Activated CD4-positive, alpha-beta T cell treated with anti-CD3 and anti-CD28 coated beads, Interleukin-2, Interleukin-6, amounts not matched to agents 100 ng/mL and 50 ng/mL, durations not matched to agents 16 hours and 8 hours (primary cell): ENCODE results near the gene B4GALNT3.
"Not testable (repeated sequence)": the region's sequence is repeated elsewhere in the genome, so short reads cannot be mapped to it uniquely, and the experiment has no call there.

Source experiments
- DNase-seq: peaks from one replicate; pipeline ENCODE4 v3.0.0-alpha.2; 2020

The B4GALNT3 gene

DNA sequence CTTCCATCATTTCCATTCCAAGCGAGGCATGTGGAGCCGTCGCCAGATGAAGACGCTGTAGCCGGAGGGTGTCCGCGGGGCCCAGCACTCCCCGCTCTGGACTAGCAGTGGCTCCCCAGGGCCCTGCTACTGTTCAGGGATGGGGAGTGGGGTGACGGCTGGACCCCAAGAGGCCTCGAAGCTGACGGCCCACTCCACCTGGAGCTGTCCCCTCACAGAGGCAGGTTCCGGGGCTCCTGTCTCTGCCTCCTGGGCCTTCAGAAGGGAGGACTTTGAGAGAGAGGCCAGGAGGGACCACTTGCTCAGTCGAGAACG is 101.6 kb downstream of the B4GALNT3 start:
- no peak for DNase-seq

DNA sequence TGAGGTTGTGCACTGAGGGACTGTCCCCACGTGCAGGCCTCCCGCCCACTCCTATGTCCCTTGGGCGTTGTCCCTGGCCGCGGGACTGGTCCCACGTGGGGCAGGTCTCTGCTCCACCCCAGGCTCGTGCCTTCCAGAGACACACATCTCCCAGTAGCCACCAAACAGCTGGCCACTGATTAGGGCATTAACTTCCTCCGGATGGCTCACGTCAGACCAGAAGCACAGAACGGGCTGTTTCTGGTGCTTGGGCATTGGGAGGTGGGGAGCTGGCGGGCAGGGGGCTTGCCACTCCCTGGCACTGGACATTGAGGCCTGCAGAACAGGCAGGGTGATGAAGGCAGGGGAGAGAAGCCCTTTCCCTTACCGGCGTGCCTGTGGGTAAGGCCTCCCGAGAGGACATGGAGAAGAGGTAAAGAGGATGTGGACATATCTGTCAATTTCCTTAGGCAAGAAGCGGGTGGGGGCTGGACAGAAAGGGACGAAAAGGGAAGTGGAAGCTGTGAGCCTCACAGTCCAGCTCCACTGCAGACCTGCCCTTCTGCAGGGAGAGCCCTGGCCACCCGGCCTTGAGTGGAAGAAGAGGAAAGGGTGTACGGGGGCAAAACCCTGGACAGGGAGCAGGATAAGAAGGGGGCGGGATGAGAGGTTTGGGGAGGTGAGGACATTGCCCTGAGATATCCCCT is 102.3 kb downstream of the B4GALNT3 start:
- no peak for DNase-seq

DNA sequence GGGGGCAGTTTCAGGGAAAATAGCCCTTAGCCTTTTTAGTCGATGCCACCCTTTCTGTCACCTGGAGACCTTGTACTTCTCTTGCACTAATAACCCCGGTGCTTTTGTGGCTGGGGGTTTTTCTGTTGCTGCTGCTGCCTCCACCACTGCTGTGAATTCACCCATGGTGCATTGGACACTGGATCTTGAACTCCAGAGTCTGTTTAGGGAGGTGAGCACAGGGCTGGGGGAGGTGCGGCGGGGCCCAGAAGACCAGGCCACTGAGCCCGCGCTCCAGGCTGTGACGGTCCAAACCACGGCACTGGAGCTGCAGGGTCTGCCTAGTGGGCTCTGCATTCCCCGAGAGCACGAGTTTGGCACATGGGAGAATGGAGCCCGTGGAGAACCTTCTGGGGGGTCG is 102.9 kb downstream of the B4GALNT3 start:
- no peak for DNase-seq

DNA sequence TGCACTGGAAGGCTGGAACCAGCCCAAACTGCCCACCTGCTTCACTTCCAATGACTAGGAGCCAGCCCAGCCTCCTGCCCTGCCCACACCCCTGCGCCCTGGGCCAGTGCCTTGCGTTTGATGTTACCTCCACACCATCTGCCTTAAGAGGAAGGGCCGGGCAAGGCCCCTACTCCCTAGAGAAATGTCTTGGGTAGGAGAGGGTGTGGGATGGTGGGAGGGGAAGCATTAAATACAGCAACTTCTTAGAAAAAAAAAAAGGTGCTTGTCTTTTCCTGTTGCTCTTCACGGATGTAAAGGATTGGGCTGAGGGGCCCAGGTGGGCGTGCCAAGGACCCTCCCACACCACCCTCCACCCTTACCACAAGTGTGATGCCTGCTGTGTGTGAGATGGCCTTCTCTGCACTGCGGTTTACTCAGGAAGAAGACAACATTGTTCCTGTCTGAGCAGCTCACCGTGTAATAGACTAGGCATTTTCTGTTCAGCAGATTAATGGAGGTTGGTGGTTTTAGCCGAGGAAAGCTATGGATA is 103.6 kb downstream of the B4GALNT3 start:
- peak; percentile 65 for DNase-seq

DNA sequence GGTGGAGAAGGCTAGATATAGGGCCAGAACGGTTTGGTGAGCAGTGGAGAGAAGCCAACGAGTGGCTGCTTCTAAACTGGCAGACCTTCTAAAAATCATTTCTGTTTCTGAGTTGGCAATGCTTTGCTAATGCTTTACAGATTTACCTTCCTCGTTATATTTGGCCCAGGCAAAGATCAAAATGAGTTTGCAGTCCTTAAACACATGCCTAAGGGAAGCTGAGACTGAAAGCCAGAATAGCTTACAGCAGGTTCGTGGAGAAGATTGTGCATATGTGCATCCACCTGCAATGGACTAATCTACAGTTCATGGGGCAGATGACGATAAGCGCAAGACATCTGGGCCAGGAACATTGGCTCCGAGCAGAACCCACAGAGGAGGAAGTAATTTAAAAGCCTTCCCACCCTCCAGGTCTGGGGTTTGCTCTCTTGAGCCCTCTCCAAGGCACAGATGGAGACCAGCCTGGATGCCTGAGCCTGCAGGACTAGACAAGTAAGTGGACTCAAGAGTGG is 104.1 kb downstream of the B4GALNT3 start:
- DNase-seq = no peak

DNA sequence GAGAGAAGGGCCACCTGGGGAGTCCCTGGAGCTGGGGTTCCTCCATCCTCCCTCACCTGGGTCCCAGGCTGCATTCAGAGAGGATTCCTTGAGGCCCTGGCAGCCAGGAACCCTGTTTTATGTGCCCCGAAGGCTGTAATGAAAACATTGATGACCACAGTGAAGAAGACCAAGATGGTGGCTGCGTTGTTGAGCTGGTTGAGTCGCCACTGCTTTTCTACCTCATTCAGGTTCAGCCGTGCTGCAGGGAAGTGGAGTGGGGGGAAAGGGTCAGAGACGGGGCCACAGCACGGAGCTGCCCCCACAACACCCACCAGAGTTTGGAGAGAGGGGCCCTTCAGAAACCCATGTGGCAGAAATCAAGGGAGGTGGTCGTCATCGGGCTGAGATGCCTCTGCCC is 105.4 kb downstream of the B4GALNT3 start:
- no peak for DNase-seq

DNA sequence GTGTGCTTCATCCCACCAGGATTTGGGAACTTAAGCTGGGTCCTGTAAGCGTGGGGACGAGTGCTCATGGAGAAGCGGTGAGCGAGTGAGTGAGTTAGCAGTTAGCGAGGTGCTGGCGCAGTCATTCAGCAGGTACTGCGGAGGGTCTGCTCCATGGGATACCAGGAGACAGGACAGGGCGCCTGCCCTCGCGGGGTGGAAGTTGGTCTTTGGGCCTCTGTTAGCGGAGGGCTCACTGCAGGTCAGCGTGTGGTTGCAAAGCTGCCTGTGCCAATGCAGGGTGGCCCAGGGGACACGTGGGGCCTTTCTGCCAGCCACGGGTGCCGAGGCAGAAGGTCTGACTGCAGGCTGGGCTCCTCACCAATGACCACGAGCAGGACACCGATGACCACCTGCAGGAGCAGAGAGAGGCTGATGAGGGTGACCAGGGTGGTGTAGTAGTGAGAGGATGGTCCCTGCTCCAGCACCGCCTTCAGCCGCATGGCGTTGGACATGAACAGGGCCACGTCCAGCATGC is 105.9 kb downstream of the B4GALNT3 start:
- no peak for DNase-seq

DNA sequence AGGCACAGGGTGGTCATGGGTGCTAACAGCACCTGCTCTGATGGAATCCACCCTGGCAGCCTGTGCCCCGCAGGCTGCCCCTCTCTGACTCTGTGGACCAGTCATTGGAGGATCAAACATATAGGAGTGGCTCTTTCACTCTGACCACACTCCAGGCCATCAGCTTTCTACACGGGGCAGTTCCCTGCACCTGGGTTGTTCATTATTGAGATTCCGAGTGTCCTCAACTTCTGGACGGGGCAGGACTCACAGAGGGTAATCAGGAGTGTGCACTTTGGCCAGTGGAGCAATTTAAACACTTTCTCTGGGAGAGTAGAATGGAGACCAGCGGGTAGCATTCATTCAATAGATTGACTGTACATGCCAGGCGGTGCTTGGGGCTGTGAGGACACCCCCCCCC is 108.7 kb downstream of the B4GALNT3 start:
- DNase-seq = no peak

DNA sequence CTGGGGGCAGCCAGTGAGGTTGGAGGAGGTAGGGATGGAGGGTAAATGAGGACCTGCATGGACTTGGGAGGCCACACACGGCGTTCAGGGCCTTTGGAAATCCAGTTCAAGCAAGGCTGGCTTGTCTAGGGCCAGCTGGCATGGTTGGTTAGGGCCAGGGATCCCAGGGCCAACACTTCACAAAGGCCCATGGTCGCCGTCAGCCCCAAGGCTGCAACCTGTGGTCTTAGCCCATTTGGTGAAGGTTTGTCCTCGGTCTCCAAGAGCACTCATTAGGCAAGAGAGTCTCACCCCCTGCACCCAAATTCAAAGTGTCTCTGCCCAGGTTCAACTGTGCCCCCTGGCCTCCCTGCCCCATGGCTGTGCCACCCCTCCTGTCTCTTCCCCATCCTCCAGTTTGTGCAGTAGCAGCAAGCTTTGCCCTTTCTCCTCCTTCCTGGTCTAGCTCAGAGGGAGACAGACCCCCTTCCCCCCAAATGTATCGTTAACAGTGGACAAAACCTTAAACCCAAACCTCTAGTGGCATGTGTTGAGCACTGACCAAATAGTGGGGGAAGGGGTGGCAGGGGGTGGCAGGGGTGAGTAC is 109.4 kb downstream of the B4GALNT3 start:
- DNase-seq = no peak

DNA sequence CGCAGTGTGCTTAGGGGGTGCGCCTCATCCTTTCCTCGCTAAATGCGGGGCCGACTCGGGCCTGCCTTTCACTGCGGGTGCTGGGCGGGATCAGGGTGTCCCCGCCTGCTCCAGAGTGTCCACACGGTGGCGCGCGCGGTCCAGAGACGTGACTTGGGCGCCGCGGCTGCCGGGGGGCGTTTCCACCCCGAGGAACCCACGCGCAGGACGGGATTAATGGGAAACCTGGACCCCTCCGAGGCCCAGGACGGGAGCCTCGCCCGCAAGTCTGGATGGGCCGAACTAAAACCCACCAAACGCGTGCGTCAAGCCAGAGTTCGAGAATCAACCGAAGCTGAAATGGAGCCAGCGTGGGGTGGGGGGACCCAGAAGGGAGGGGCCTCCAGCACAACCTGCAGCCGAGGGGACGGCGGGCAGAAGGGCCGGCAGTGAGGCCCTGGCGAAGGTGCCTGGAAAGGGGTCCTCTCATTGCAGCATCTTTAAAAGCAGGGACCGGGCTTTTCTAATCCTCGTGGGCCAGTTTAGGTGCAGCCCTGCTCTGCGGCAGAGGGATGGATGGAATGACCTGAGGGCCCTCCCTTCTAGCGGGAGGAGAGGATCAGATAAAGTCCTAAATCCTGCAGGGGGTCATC is 110.2 kb downstream of the B4GALNT3 start:
- DNase-seq = peak; percentile 89

DNA sequence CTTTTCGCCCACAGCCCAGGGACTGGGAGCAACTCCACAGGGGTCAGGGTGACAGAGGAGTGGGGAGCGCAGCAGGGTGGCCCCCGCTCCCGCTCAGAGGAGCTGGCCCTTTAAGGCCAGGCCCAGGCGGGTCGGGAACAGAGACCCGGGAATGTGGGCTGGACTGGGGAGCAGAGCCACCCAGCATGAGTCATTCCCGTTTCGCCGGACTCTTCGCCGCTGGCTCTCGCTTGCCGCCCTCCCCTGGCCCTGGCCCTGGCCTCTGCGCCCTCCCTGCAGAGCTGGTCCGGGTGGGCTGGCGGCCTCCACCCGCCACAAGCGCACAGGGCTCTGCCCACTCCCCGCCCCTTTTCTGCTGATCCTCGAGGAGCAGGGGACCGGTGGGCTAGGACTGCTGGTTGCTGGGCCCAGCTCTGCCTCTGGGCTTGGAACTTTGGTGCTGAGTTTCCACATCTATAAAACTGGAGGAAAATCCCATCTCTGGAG is 110.7 kb downstream of the B4GALNT3 start:
- DNase-seq = no peak

DNA sequence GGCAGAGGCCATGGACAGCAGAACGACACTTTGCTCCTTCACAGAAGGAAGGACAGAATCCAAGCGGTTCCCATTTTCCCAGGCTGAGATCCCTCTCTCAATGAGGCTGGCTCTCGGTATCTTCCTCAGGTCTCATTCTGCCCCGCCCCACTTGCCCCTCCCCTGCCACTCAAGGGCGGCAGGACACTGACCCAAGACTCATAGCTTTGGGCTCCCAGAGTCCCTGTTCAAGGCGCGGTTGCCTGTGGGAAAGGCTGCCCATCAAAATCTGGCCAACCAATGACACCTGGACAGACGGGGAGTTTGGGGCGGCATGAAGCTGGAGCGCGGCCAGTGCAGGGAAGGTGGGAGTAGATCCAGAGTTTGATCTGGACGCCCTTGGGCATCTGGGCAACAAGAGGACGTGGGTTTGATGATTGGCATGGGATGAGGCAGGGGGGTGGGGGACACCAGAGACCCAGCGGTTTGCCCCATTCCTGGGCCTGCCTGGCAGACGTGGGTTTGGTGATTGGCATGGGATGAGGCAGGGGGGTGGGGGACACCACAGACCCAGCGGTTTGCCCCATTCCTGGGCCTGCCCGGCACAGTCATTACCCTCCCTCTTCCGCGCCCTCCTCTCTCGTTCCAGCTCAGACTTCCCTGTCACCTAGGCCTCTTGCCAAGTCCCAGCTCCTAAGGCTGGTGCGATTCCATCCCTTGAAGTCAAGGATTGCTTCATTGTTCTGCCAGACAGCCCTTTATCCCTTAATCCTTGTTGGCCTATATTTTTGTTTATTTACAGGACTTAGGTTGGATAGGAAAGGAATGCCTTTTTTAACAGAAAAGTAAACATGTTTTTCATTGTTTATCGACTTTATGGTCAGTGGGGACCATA is 111.4 kb downstream of the B4GALNT3 start:
- no peak for DNase-seq

DNA sequence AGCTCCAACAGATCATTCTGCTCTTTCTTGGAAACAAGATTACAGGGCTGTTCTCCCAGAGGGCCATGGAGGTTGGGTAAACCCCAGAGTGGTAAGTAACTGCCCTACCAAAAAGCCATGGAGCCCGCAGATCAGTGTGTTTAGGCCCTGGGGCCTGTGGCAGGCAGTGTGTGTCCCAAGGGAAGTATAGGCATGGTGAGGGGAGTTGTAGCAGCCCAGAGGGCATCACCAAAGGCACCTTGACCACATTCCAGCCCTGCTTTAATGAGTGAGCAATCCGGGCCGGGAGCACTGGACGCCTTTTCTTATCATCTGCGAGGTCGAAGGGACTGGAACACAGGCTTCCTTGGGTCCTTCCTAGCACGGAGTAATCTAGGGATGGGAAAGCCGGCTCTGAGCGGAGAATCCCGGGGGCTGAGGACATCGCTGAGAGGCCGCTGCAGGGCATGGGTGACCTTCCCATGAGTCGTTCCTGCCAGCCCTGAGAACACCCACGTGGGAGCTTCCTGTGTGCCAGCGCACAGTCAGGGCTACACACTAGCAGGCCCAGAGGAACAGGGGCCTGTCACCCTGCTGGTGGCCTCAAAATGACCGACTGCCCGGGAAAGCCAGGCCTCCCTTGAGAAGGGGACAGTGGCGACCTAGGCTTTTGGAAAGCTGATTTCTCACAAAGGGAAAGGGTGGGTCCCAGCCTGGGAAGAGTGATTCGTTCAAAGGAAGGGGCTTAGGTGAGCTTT is 112.2 kb downstream of the B4GALNT3 start:
- DNase-seq = no peak

DNA sequence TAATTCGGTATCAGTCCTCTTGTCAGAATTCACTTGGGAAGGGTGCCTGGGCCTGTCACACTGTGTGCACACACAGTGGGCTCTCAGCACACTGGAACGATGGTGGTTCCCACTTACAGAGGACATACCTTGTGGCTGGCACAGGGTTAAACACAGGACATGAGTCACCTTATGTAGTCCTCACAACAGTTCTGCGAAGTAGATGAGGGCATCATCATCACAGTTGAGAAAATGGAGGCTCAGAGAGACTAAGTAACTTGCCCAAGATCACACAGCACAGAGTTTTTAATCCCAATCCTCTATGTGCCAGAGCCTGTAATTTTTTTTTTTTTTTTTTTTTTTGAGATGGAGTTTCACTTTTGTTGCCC is 112.8 kb downstream of the B4GALNT3 start:
- peak; percentile 62 for DNase-seq

DNA sequence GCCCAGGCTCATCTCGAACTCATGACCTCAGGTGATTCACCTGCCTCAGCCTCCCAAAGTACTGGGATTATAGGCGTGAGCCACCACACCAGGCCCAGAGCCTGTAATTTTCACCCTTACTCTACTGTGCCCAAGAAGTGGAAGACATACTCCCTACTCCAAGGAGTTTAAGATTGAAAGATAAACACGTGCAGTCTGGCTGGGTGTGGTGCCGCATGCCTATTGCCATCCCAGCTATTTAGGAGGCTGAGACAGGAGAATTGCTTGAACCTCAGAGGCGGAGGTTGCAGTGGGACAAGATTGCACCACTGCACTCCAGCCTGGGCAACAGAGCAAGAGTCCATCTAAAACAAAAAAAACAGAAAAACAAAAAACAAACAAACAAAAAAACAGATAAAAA is 113.5 kb downstream of the B4GALNT3 start:
- DNase-seq = no peak

DNA sequence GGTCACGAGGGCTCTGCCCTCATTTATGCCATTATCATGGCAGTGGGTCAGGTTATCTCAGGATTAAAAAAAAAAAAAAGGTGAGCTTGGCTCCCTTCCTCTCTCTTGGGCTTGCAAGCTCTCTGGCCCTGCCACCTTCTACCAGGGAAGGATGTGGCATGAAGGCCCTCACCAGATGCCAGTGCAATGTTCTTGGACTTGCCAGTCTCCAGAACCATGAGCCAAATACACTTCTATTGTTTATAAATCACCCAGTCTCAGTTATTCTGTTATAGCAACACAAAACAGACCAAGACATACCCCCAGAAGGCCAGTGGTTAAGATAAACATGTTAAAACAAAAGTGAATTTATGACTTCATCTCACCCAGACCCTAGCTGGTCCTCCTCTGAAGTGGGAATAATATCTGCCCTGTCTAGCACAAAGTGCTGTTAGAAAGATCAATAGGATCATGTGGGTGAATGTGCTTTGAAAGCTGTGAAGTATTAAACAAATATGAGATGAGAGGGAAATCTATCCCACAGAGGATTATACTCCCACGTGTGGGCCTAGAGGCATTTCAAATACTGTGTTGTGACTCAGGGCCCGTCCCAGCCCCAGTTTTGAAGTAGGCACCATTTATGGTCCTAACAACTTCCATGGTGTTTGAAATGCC is 114.9 kb downstream of the B4GALNT3 start:
- DNase-seq = no peak

DNA sequence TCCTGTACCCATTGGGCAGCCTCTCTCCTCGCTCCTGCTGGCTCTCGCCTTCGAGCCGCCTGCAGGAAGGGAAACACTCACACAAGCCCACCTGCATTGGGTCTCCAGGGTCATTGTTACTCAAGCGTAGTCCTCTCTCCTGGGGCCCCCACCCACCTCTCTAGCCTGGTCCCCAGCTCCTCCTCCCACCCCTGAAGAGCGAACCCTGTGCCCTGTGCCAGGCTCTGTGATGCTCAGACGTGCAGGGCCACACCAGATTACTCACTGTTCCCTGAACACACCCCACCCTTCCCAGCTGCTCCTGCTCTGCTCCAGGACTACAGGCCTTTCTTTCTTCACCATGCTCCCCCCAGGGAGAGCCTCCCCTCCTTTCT is 115.4 kb downstream of the B4GALNT3 start:
- DNase-seq = no peak

DNA sequence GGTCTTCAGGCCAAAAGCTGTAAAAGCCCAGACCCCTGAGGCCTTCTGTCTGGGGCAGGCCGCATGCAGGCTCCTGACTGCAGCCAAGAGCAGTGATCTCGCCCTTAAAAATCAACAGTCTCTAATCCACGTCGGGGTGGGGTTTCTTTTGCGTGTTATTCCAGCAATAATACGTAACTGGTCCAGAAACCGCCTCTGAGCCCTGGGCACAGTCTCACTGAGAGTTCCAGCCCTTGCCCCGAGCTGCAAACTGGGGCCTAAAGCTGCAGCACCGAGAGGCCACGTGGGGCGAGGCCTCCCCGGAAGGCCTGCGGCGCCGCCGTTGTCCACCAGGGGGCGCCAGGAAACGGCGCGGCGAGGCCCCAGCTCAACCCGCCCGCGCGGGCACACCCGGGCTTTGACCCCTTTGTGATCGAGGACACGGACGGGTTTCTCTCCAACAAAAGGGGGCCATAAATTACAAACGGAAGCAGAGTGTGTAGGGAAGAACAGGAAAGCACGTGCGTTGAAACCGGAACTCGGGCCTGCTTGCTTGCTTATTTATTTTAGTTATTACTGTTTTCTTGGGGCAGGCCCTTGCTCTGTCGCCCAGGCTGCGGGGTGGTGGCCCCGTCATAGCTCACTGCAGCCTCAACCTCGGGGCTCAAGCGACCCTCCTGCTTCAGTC is 116.3 kb downstream of the B4GALNT3 start:
- DNase-seq = peak; percentile 93

DNA sequence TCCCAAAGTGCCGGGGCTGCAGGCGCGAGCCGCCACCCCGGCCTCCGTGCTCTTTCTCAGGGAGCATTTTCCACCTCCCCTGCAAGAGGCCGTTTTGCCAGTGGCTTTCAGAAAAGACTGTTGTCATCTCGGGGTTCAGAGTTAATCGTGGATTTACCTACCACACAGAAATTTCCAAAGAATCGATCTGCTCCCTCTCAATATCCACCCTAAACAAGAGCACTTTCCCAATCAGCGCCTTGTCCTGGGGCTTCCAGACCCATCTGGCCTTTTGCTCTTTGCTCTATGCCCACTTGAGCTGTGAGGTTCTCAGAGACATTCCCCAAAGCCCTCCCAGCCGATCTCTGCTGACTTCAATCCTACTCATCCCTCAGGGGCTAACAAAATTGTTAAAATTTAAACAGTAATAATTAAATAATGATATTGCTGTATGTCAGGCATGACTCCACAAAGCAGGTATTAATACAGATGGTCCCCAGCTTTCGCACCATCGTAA is 116.9 kb downstream of the B4GALNT3 start:
- no peak for DNase-seq

DNA sequence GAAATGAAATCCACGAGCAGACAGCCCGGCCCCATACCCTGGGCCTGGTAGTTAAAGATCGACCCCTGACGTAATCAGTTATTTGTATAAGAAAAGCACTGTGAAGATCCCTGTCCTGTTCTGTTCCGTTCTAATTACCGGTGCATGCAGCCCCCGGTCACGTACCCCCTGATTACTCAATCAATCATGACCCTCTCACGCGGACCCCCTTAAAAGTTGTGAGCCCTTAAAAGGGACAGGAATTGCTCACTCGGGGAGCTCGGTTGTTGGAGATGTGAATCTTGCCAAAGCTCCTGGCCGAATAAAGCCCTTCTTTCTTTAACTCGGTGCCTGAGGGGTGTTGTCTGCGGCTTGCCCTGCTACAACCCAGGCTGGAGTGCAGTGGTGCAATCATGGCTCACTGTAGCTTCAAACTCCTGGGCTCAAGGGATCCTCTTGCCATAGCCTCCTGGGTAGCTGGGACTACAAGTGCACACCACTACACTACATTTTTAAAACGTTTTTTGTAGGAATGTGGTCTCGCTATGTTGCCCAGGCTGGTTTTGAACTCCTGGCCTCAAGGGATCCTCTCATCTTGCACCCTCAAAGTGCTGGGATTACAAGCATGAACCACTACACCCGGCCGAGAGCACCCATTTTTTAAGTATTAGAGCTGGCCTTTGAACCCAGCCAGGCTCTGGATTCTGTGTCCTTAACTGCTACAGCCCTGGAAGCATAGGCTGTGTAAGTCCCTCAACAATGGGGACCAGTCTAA is 118.4 kb downstream of the B4GALNT3 start:
- not testable (repeated sequence) for DNase-seq
